HCT116 (cell line): ENCODE results near the gene KCTD17. TPM values are rescaled to one million over a fixed set of nuclear protein-coding genes. Genes with fewer than 3 reads are reported as not detected.

Experiments
- ATAC-seq: fragments of 200-7000 bp; cut with Tn5 transposase; 2 replicates; pipeline ENCODE4 v1.9.1; 2020; ENCODE audit warnings: mild to moderate bottlenecking, moderate library complexity
- BruUV-seq: library from RNA; stranded (reverse); fragments of 400-500 nt; replicated peaks from 2 replicates; lab custom pipeline; 2021; lab: Mats Ljungman, UMichigan
- CTCF ChIA-PET: fragments of 300-600 bp; sonication (Branson Sonifier 250); formaldehyde crosslinking; loops from one replicate; lab custom pipeline; 2021; ENCODE audit warnings: antibody characterized with exemption; lab: Charles Lee
- POLR2A ChIA-PET: fragments of 300-600, 350-600 bp; sonication (Branson Sonifier 250); formaldehyde crosslinking; loops from one replicate; lab custom pipeline; 2021; ENCODE audit warnings: antibody characterized with exemption; lab: Charles Lee
- RAD21 ChIA-PET, 2 experiments: fragments of 300-600 bp; sonication (Branson Sonifier 250); formaldehyde crosslinking; loops; one replicate each; lab custom pipeline; 2023; ENCODE audit warnings: low total read pairs in 2 of 2; ENCODE audit not compliant: uncharacterized antibody in 2 of 2, unreplicated experiment in 2 of 2, low non-redundant PET in 1 of 2; lab: Charles Lee
- DNase-seq: peaks from one replicate; pipeline ENCODE4 v3.0.0-alpha.2; 2010; ENCODE audit warnings: low read depth, low spot score
- H2AFZ ChIP-seq: fragments of 200-600 bp; shearing (Covaris generic), sonication (generic); 2 replicates; pipeline ENCODE4 v1.6.1; 2017; ENCODE audit warnings: low read depth, mixed run types, mixed read lengths, antibody characterized with exemption, low read length; ENCODE audit not compliant: poor library complexity, severe bottlenecking
- H3K27ac ChIP-seq: 2 replicates; pipeline ENCODE4 v1.5.1; 2012; ENCODE audit warnings: low read depth, low read length
- H3K27me3 ChIP-seq: fragments of 200-600 bp; sonication (generic); 2 replicates; pipeline ENCODE4 v1.6.1; 2016; ENCODE audit warnings: mixed run types, low read length, mixed read lengths; ENCODE audit not compliant: insufficient read depth
- H3K36me3 ChIP-seq, 2 experiments: fragments of 200-500 bp in 1 of 2; fragments of 200-600 bp in 1 of 2; sonication (Bioruptor generic) in 1 of 2; sonication (generic) in 1 of 2; 2 replicates each; pipeline versions ENCODE4 v1.5.1 to v1.6.1; 2014 to 2016; ENCODE audit warnings: low read length in 2 of 2, inconsistent platforms in 1 of 2, mixed read lengths in 1 of 2, mixed run types in 1 of 2; ENCODE audit not compliant: insufficient read depth in 2 of 2, control insufficient read depth in 1 of 2
- H3K4me1 ChIP-seq, 2 experiments: fragments of 200-600 bp in 1 of 2; sonication (generic) in 1 of 2; 2 replicates each; pipeline versions ENCODE4 v1.5.1 to v1.6.1; 2012 to 2017; ENCODE audit warnings: low read length in 2 of 2, inconsistent platforms in 1 of 2, mild to moderate bottlenecking in 1 of 2, mixed read lengths in 1 of 2, mixed run types in 1 of 2, moderate library complexity in 1 of 2; ENCODE audit not compliant: insufficient read depth in 2 of 2, control insufficient read depth in 1 of 2
- H3K4me2 ChIP-seq: fragments of 200-600 bp; sonication (generic); 2 replicates; pipeline ENCODE4 v1.6.1; 2017; ENCODE audit warnings: mixed run types, low read length, mixed read lengths
- H3K4me3 ChIP-seq, 2 experiments: fragments of 200-600 bp in 1 of 2; sonication (generic) in 1 of 2; replicated peaks in 1 of 2; 2 replicates each; pipeline ENCODE4 v1.5.1; 2011 to 2016; ENCODE audit warnings: low read length in 2 of 2, control low read depth in 1 of 2, low read depth in 1 of 2, mild to moderate bottlenecking in 1 of 2, mixed read lengths in 1 of 2, mixed run types in 1 of 2
- H3K79me2 ChIP-seq: fragments of 200-600 bp; sonication (generic); 2 replicates; pipeline ENCODE4 v1.6.1; 2017; ENCODE audit warnings: mild to moderate bottlenecking, mixed run types, low read length, moderate library complexity, mixed read lengths; ENCODE audit not compliant: insufficient read depth
- H3K9ac ChIP-seq: fragments of 200-600 bp; sonication (generic); 2 replicates; pipeline ENCODE4 v1.6.1; 2016; ENCODE audit warnings: low read length, mixed read lengths
- H3K9me2 ChIP-seq: fragments of 200-600 bp; sonication (generic), shearing (Covaris generic); 2 replicates; pipeline ENCODE4 v1.6.1; 2017; ENCODE audit warnings: mixed run types, mild to moderate bottlenecking, moderate library complexity; ENCODE audit not compliant: insufficient read depth
- H3K9me3 ChIP-seq, 2 experiments: fragments of 200-500 bp in 1 of 2; fragments of 200-600 bp in 1 of 2; sonication (Bioruptor generic) in 1 of 2; sonication (generic) in 1 of 2; 2 replicates each; pipeline ENCODE4 v1.6.1; 2014 to 2017; ENCODE audit warnings: low read length in 2 of 2, mixed read lengths in 2 of 2, inconsistent platforms in 1 of 2, low read depth in 1 of 2, mild to moderate bottlenecking in 1 of 2, mixed run types in 1 of 2, moderate library complexity in 1 of 2; ENCODE audit not compliant: control insufficient read depth in 1 of 2, insufficient read depth in 1 of 2
- H4K20me1 ChIP-seq: fragments of 200-600 bp; sonication (generic), shearing (Covaris generic); 2 replicates; pipeline ENCODE4 v1.6.1; 2017; ENCODE audit warnings: mixed run types, mild to moderate bottlenecking, moderate library complexity; ENCODE audit not compliant: insufficient read depth
- YY1 ChIP-seq: IDR thresholded peaks from 2 replicates; pipeline ENCODE4 v1.6.1; 2011; ENCODE audit warnings: low read length, low read depth, moderate library complexity, mild to moderate bottlenecking; ENCODE audit not compliant: insufficient replicate concordance; ENCODE audit errors: extremely low read depth
- ZFX ChIP-seq: fragments of 450-650 bp; IDR thresholded peaks from 2 replicates; pipeline ENCODE4 v1.6.1; 2017
- intact Hi-C: fragments of 100-400 bp; cut with micrococcal nuclease; formaldehyde crosslinking; loops from 2 replicates; pipeline ENCODE4 v1.10.0; 2022
- total RNA-seq: library from RNA; stranded (reverse); gene quantifications from one replicate; pipeline ENCODE4 v1.2.1, GENCODE V29; 2021; ENCODE audit not compliant: unreplicated experiment
- TF ChIP-seq, protein P1 (sequence below): IDR thresholded peaks from 2 replicates; pipeline ENCODE4 v1.6.1; 2012

KCTD17 gene
- total RNA-seq, 1 experiment from 2014 or later = 23.4 TPM

DNA sequence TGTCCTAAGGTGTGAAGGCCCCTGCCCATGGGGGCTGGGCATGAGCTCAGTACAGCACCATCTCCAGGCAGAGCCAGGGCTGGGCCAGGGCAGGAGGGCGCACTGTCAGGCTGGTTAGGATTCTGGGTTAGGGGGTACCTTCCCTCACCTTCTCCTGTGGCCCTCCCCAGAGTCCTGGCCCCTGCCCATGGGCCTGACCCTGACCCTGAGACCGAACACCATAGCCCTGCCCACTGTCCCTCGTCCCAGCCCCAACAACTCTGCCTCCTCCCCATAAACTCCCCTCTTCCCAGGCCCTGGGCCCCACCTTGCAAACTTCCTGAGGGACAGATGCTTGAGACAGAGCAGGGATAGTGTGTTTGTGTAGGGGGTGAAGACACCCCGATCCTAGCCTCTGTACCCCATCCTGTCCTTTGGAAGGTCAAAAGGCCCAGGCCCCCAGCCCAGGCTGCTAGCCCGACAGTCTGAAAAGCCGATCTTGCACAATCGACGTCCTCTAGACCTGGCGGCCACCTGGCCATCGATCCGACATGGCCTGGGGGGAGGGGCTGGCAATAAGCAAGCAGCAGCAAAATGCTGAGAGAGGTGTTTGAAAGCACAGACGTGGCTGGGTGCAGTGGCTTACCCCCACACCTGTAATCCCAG is 60.7 kb downstream of the KCTD17 start:
- ChIA-PET POLR2A (no interaction called here), RAD21 (no interaction called here)
- Histone ChIP-seq H3K4me2 (no peak overlapping the region), H3K36me3 (no peaks in the 10 kb centered on the region), H4K20me1 (no peaks in the 10 kb centered on the region), H3K9ac (no peak overlapping the region)
- ATAC-seq = no peak
- TF ChIP-seq, protein P1, sequence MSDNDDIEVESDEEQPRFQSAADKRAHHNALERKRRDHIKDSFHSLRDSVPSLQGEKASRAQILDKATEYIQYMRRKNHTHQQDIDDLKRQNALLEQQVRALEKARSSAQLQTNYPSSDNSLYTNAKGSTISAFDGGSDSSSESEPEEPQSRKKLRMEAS = no peak
- TF ChIP-seq YY1 = no peak
- TF ChIP-seq ZFX = no peak
- TF ChIP-seq, all 23 proteins: peak for 0
- Histone ChIP-seq H3K27ac (no peak overlapping the region), H3K4me3 (no peak overlapping the region), H3K27me3 (no peaks in the 10 kb centered on the region), H2AFZ (no peak overlapping the region), H3K9me3 (no peaks in the 10 kb centered on the region), H3K79me2 (no peaks in the 10 kb centered on the region), H3K9me2 (no peaks in the 10 kb centered on the region), H3K4me1 (no peaks in the 10 kb centered on the region; a peak in 1 of 4 replicates)
- CTCF ChIA-PET = no interaction called here
- intact Hi-C loops = no loop called here
- no TSS peak for BruUV-seq
- no peak for DNase-seq

Other genes starting within 250 kb of the KCTD17 start
- not detected for gene PVALB, start 234.7 kb upstream of the KCTD17 start, total RNA-seq
- 0.37 TPM for gene NCF4, start 190.7 kb upstream of the KCTD17 start, total RNA-seq
- gene CSF2RB, start 138.1 kb upstream of the KCTD17 start, total RNA-seq = 0.10 TPM
- gene TST, start 32.3 kb upstream of the KCTD17 start, total RNA-seq = 32.1 TPM
- gene MPST, start 32.0 kb upstream of the KCTD17 start, total RNA-seq = 68.6 TPM
- gene TMPRSS6, start 58.0 kb downstream of the KCTD17 start, total RNA-seq = 0.39 TPM
- 0.30 TPM for gene IL2RB, start 98.2 kb downstream of the KCTD17 start, total RNA-seq
- gene C1QTNF6, start 136.5 kb downstream of the KCTD17 start, total RNA-seq = 15.2 TPM
- not detected for gene SSTR3, start 160.7 kb downstream of the KCTD17 start, total RNA-seq
- gene RAC2, start 192.5 kb downstream of the KCTD17 start, total RNA-seq = 62.0 TPM
- gene CYTH4, start 230.8 kb downstream of the KCTD17 start, total RNA-seq = 3.8 TPM